NCI-H2107 treated with DMSO at 0.1 percent for 48 hours (cell line): ENCODE data around the gene ARHGAP32.
A peak's percentile ranks its signal among the peaks of the same experiment; 100 is the strongest.

ENCODE experiments used
- DNase-seq: peaks from one replicate; lab custom pipeline; 2025; ENCODE audit not compliant: unreplicated experiment; lab: John Stamatoyannopoulos, UW

Gene ARHGAP32

GRCh38 chr11:129117595-129118350, 74.4 kb downstream of the ARHGAP32 start:
- DNase-seq, result peak; percentile 46

- no peak for DNase-seq
These were observed 76.2 kb downstream of the ARHGAP32 start for GRCh38 chr11:129115652-129116586.

- no peak for DNase-seq
These were observed 82.4 kb downstream of the ARHGAP32 start for GRCh38 chr11:129109701-129110100.

- no peak for DNase-seq
These were observed 85.3 kb downstream of the ARHGAP32 start for GRCh38 chr11:129106788-129107187.

- DNase-seq, result no peak
These were observed 89.4 kb downstream of the ARHGAP32 start for GRCh38 chr11:129102756-129103155.

- DNase-seq, result no peak
These were observed 89.9 kb downstream of the ARHGAP32 start for GRCh38 chr11:129102225-129102624.

- no peak for DNase-seq
These were observed 98.8 kb downstream of the ARHGAP32 start for GRCh38 chr11:129093283-129093682.

- no peak for DNase-seq
These were observed 102.1 kb downstream of the ARHGAP32 start for GRCh38 chr11:129090056-129090455.

GRCh38 chr11:129089279-129089678, 102.8 kb downstream of the ARHGAP32 start:
- DNase-seq, result no peak

GRCh38 chr11:129086976-129087375, 105.1 kb downstream of the ARHGAP32 start:
- DNase-seq, result no peak

- DNase-seq, result no peak
These were observed 114.9 kb downstream of the ARHGAP32 start for GRCh38 chr11:129077191-129077590.

- DNase-seq, result no peak
These were observed 116.4 kb downstream of the ARHGAP32 start for GRCh38 chr11:129075757-129076156.

GRCh38 chr11:129067454-129067853, 124.7 kb downstream of the ARHGAP32 start:
- DNase-seq, result no peak

- DNase-seq, result no peak
These were observed 125.9 kb downstream of the ARHGAP32 start for GRCh38 chr11:129066229-129066628.

- no peak for DNase-seq
These were observed 129.0 kb downstream of the ARHGAP32 start for GRCh38 chr11:129063118-129063517.

GRCh38 chr11:129061492-129062230, 130.5 kb downstream of the ARHGAP32 start:
- no peak for DNase-seq

GRCh38 chr11:129056916-129057315, 135.2 kb downstream of the ARHGAP32 start:
- no peak for DNase-seq

- DNase-seq, result no peak
These were observed 136.9 kb downstream of the ARHGAP32 start for GRCh38 chr11:129055196-129055595.

GRCh38 chr11:129048911-129049310, 143.2 kb downstream of the ARHGAP32 start:
- no peak for DNase-seq

GRCh38 chr11:129045150-129045549, 147.0 kb downstream of the ARHGAP32 start:
- DNase-seq, result no peak

- DNase-seq, result no peak
These were observed 149.6 kb downstream of the ARHGAP32 start for GRCh38 chr11:129042503-129042902.
